Femur (tissue), 1 donor: ENCODE measurements around the gene ESAM.

ENCODE experiments used
- DNase-seq: peaks from one replicate; pipeline ENCODE4 v3.0.0-alpha.2; 2017

ESAM gene

DNA sequence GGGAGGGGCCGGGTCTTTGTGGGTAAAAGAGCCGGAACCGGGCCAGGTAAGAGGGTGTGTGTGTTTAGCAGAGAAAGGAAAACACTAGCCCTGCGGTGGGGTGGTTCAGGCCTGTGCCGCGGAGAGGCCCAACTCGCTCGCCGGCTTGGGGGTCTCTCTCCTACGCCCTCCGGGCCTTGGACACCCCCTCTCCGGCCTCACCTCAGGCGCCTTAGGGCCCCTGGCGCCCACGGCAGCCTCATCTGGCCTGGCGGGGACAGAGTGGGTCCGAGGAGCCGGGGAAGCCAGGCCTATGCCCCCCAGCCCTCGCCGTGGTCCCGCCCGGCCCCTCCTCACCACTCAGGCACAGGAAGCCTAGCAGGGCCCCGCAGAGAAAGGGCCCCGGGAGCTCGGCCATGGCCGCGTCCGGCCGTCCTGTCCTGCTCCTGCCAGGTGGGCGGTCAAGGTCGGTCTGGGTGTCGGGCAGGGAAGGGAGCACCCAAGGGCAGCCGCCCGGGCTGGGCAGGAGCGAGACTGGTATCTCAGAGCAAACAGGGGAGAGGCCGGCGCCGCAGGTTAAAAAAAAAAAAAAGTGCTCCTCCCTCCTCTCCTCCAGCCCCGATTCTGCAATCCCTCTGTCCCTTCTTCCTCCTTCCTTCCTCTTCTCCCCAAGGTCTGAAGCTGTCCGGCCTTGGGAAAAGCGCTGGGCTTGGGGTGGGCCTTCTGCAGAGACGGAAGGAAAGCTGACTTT is 10.2 kb downstream of the ESAM start, which contains the start of gene VSIG2:
Gene VSIG2 (minus strand): TSS at position 515 of the 730 bp plus-strand sequence. CDS start 118 bp downstream, at position 397.
- no peak for DNase-seq

DNA sequence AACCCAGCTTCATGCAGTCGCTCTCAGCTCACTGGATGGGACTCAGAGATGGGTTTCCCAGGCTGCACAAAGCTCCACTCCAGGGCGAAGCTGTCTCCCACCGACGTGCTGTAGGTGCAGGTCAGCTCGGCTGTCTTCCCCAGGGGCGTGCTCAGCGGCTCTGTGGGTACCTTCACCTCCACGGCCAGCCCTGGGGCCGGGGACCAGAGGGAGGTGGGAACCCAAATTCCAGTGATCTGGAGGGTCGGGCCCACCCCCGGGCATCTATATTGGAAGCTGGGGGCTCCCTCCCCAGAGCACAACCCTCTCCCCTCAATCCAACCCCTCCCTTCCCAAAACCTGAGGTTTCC is 10.7 kb downstream of the ESAM start:
- no peak for DNase-seq

DNA sequence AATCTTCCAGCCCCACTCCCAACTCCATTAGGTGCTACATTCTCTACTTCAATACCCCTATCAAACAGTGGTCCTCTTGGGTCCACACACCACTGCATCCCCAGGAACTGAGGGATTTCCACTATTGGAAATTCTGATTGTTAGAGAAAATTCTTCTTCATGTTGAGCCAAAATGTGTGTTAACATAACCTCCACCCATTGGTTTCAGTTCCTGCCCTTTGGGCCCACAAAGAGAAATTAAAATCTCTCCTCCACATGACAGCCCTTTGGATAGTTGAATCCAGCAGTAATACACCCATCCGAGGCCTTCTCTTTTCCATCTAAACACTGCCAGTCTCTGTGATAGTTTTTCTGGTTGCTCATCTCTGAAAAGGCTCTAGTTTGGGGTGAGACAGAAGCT is 12.2 kb downstream of the ESAM start:
- DNase-seq: no peak

- DNase-seq: no peak
These were observed 13.4 kb downstream of the ESAM start for GRCh38 chr11:124748481-124749343.

GRCh38 chr11:124748100-124748418 is 14.0 kb downstream of the ESAM start:
- DNase-seq: no peak

DNA sequence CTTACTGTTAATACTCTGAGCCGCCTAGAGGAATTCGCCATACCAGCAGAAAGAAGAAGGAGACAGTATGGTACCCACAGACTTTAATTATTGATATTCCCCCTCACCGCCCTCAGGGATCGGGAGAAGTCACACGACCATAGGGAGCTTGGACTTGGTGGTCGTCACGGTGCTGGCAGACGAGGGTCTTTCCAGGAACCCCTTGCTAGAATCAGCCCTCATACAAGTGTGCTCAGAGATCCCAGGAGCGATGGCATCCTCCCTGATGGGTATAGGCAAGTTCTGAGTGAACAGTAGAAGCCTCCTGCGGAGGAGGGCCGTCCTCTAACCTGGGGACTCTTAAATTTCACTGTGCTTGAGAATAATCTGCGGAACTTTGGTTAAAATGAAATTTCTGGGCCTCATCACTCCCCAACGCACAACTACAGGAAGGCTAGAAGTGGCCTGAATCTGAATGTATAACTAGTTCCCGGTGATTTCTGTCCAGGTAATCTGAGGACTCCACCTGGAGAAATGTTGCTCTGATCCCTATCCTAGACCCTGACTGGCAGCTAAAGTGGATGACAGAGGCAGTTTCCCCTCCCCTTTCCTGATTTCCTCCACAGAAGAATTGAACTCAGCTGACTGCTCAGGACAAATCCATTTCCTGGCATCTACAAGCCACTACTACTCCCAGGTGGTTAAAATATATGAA is 14.5 kb downstream of the ESAM start:
- no peak for DNase-seq

DNA sequence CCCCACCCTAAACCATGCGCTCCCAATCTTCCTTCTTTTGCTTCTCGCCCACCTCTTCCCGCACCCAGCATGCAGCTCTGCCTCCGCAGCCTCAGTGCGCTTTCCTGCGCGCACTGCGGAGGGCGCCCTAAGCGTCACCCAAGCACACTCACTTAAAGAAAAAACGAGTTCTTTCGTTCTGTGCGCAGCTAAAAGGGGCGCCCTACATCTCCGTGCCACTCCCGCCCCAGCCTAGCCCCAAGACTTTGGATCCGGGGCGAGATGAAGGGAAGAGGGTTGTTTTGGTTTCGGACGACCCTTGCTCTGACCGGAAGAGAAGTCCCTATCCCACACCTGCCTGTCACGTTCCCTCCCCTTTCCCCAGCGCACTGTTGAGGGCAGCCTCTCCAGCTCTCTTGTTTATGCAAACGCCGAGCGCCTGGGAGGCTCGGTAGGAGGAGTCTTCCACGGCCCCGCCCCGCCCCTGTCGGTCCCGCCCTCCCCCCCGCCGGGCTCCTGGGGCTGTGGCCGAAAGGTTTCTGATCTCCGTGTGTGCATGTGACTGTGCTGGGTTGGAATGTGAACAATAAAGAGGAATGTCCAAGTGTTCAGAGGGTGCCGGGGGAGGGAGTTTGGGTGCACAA is 15.4 kb downstream of the ESAM start:
- DNase-seq: no peak

DNA sequence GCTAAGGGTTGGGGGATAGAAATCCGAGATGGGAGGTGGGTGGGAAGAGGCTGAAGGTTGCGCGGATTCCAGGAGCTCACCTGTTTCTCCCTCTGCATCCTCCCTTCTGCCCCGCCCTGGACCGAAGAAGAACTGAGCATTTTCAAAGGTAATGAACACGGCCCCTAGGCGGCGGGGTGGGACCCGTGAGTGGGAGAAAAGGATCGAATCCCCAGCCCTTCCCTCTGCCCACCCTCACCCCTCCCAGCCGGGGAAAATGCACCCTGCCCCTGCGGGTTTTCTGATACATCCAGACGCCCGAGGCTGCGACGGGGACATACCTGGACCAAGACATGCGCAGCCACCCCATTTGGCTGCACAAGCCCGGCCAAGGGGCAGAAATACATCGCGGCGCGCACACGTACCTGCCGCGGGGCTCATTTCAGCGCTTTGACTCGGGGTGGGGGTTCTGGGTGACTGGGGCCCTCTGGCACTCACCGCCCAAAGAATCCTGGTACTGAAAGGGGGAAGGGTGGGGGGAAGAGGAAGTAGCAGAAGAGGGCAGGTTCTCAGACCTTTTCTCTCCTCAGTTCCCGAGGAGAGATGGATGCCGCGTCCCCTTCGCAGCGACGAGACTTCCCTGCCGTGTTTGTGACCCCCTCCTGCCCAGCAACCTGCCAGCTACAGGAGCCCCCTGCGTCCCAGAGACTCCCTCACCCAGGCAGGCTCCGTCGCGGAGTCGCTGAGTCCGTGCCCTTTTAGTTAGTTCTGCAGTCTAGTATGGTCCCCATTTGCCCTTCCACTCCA is 16.1 kb downstream of the ESAM start:
- no peak for DNase-seq

GRCh38 chr11:124745270-124745834 is 16.7 kb downstream of the ESAM start:
- no peak for DNase-seq

DNA sequence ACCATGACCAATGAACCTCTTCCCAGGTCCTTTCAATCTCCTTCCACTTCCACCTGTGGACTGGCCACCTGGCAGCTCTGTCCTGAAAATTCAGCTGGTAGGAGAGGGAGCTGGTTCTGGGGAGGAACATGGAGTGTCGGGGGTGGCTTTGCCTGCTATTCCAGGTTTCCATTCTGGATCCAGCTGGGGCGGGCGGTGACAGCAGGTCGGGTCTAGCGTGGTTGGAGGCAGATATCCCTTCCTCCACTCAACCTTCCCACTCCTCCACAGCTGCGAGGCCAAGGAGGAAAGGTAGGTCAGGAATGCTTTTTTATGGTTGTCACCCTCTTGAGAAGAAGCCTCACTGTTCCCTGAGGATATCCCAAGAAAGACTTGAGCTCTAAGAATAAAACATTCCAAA is 19.0 kb downstream of the ESAM start:
- no peak for DNase-seq

DNA sequence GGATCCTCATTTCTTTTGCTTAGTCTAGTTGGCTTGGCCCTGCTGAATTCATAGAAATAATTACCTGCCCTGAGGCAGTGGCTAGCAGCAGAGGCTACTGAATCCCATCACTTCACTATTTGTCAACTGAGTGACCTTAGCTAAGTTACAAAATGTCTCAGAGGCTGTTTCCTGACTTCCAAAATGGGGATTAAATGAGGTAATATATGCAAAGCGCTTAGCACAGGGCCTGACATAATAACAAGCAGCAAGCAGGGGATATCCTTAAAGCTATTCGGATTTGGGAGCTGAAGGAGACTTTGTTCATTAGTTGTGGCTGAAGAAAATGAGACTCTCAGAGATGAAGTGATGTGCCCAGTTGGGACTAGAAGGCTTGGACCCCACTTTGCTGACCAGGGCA is 19.5 kb downstream of the ESAM start:
- no peak for DNase-seq

DNA sequence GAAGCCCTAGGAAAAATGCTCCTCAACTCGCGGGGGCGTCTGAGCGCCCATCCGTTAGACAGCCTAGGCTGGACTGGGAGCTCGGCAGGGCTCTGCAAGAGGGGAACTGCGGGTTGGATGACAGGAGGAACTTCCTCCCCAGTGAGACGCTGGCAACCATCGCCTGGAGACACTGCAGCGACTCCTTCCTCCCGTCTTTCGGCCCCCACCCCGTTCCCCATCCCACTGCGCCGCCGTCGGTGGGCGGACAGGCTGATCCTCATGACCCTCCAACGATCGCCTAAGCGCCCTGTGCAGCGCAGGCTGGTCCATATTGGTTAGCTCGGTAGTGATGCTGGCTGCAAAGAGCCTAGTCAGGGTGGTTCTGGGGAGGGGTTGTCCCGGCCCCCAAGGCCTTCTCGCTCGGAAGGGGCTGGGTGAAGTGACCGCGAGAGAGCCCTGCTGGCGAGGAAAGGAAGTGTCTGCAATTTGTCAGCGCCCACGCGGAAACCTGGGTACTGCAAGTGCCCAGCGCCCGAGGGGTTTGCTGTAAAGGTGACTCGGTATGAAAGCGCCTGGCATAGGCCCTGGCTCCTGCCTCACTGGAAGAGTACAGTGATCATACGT is 21.7 kb downstream of the ESAM start:
- DNase-seq: no peak

- peak; percentile 95 for DNase-seq
These were observed 22.4 kb downstream of the ESAM start, which contains the start of gene NRGN for GRCh38 chr11:124739479-124740276. NRGN (plus strand) TSS chr11:124739942; CDS start chr11:124740085, 143 bp downstream.

DNA sequence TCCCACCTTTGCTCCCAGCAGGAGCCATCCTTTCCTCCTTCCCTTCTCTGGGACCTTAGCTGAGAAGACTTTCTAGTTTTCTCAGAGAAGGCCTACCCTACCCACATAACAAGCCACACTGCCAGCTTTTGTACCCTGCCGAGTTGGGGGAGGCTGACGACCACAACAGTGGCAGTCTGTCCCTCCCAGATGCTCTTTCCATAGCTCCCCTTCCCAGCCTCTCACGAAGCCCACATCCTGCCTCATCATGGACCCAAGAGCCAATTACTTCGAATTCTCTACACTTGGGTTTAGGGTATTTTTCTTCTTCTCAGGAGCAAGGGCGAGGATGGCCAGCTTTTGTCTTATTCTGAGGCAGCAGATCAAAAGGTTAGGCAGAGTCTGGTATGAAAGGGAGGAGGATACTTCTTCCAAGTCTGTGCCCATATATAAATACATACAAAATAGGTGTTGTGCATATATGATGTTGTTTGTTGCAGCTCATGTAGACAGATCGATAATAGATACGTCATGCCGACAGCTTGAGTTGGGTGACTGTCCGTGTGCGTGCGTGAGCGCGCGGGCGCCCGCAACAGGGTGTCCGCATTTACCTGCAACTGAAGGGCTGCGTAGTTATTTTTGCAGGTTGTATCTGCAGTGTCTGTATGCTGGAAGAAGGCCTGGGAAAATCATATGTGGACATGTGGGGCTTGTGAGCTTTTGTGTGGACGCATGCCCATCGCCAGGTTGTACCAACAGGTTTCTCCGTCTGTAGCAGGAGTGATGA is 23.2 kb downstream of the ESAM start:
- DNase-seq: no peak

- DNase-seq: no peak
These were observed 24.3 kb downstream of the ESAM start for GRCh38 chr11:124737638-124738305.

- DNase-seq: no peak
These were observed 25.4 kb downstream of the ESAM start for GRCh38 chr11:124736736-124737135.

DNA sequence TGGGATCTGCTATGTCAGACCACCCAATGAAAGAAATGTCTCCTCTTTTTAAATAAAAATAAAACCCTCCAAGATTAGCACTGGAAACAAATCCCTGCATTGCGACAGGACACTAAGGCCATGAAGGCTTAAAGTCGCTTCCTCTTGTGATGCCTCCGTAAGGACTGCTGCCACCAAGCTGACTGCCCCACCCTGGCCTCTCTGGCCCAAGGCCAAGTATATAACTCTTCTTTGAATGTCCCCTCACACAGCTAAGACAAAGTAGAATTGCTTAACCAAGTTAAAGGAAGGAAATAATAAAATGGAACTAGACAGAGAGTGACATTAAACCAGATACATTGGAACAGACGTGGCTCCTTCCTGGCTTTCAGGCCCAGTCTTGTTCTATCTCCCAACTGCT is 29.9 kb downstream of the ESAM start:
- DNase-seq: no peak

- no peak for DNase-seq
These were observed 32.5 kb downstream of the ESAM start for GRCh38 chr11:124729571-124729970.

GRCh38 chr11:124728134-124728533 is 34.0 kb downstream of the ESAM start:
- no peak for DNase-seq
